Brain microvascular endothelial cell (primary cell): ENCODE data around the gene GFOD2.

Experiments used
- DNase-seq: peaks from one replicate; pipeline ENCODE4 v3.0.0-alpha.2; 2020
- H3K27ac ChIP-seq: fragments of 250-450 bp; sonication (Bioruptor Pico); 2 replicates; pipeline ENCODE4 v1.5.1; 2020; ENCODE audit warnings: mild to moderate bottlenecking, moderate library complexity
- H3K27me3 ChIP-seq: fragments of 250-450 bp; sonication (Bioruptor Pico); replicated peaks from 2 replicates; pipeline ENCODE4 v1.5.1; 2020; ENCODE audit warnings: mild to moderate bottlenecking
- H3K36me3 ChIP-seq: fragments of 250-450 bp; sonication (Bioruptor Pico); replicated peaks from 2 replicates; pipeline ENCODE4 v1.5.1; 2020; ENCODE audit warnings: mild to moderate bottlenecking
- H3K4me3 ChIP-seq: 2 replicates; pipeline ENCODE4 v1.5.1; 2011; ENCODE audit warnings: low read depth, mild to moderate bottlenecking, control low read depth, low read length, moderate library complexity
- in situ Hi-C: cut with HindIII; loops from 2 replicates; pipeline ENCODE4 v1.10.0; 2017; ENCODE audit warnings: low sequenced_read_pairs, low pct_ligation_motif_present
- TF ChIP-seq, protein P1 (sequence below): IDR thresholded peaks from 2 replicates; pipeline ENCODE4 v1.5.1; 2011; ENCODE audit warnings: low read depth, mild to moderate bottlenecking, moderate library complexity, low read length, control low read depth, inconsistent platforms; ENCODE audit errors: missing control alignments

The GFOD2 gene

DNA sequence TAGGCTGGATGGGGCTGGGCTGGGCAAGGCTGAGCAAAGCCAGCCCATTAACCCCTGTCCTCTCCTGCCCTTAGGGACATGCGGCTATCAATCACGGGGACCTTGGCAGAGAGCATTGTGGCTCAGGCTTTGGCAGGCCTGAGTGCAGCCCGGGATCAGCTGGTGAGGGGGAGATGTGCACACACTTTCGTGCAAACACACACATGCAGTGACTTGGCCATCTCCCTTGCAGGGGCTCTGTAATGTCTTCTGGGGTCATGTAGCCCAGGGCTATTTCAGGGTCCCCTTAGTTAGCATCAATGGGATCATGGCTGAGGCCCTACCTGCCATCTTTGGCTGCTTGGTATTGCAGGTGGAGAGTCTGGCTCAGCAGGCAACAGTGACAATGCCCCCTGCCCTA lies 67.3 kb downstream of the GFOD2 start:
- H3K36me3 ChIP-seq = no peaks in the 10 kb centered on the region
- TF ChIP-seq, protein P1, sequence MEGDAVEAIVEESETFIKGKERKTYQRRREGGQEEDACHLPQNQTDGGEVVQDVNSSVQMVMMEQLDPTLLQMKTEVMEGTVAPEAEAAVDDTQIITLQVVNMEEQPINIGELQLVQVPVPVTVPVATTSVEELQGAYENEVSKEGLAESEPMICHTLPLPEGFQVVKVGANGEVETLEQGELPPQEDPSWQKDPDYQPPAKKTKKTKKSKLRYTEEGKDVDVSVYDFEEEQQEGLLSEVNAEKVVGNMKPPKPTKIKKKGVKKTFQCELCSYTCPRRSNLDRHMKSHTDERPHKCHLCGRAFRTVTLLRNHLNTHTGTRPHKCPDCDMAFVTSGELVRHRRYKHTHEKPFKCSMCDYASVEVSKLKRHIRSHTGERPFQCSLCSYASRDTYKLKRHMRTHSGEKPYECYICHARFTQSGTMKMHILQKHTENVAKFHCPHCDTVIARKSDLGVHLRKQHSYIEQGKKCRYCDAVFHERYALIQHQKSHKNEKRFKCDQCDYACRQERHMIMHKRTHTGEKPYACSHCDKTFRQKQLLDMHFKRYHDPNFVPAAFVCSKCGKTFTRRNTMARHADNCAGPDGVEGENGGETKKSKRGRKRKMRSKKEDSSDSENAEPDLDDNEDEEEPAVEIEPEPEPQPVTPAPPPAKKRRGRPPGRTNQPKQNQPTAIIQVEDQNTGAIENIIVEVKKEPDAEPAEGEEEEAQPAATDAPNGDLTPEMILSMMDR = no peak
- H3K4me3 ChIP-seq = no peak overlapping the region
- H3K27me3 ChIP-seq = peaks cover 40% of the 10 kb centered on the region
- in situ Hi-C loops = no loop called here
- no peak overlapping the region for H3K27ac ChIP-seq
- DNase-seq = no peak

DNA sequence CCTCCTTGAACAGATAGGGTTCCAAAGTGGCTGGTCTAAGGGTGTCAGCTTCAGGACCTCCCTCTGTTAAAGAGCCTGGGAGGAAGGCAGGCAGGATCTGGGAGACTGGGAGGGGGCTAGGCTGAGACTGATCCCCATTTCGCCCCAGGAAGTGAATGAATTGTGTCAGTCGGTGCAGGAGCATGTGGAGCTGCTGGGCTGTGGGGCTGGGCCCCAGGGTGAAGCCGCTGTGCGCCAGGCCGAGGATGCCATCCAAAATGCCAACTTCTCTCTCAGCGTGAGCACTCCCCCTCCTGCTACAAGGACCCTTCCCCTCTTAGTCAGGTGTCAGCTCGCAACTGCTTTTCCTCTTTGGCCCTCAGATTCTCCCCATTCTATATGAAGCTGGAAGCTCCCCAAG lies 68.1 kb downstream of the GFOD2 start:
- in situ Hi-C loops = no loop called here
- TF ChIP-seq, protein P1 = no peak
- Histone ChIP-seq H3K27me3 (peaks cover 40% of the 10 kb centered on the region), H3K27ac (no peak overlapping the region), H3K4me3 (no peak overlapping the region), H3K36me3 (no peaks in the 10 kb centered on the region)
- DNase-seq = no peak

DNA sequence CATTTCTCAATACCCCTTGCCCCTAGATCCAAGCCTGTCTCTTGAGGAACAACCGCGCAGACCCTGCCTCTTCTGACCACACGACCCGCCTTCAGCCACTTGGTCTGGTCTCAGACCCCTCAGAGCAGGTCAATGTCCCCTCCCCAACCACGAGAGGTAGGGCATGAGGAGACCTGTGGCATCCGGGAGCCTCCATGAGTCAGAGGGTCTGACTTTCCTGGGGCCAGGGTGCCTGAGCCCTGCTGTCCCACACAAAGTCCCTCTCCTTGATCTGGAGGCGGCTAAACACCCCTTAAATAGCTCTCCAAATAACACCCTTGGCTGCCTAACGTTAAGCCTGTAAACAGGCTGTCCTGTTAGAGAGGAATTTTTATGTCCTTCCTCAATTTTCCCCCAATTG lies 69.1 kb downstream of the GFOD2 start:
- in situ Hi-C loops = no loop called here
- peaks cover 46% of the 10 kb centered on the region for H3K27me3 ChIP-seq
- H3K36me3 ChIP-seq = no peaks in the 10 kb centered on the region
- H3K27ac ChIP-seq = no peak overlapping the region
- TF ChIP-seq, protein P1 = no peak
- no peak overlapping the region for H3K4me3 ChIP-seq
- no peak for DNase-seq

DNA sequence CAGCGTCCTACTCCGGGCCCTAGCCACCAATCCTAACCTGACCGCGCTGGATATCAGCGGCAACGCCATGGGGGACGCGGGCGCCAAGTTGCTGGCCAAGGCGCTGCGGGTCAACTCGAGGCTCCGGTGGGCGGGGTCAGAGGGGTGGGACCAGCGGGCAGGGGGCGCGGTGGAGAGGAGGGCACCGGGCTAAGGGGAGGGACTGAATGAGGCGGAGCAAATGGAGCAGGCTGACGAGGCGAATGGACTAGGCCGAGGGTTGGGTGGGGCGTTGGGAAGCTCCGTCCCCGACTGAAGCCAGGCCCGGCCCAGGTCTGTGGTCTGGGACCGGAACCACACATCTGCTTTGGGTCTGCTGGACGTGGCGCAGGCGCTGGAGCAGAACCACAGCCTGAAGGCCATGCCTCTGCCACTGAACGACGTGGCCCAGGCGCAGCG lies 69.6 kb downstream of the GFOD2 start:
- Histone ChIP-seq H3K27ac (no peak overlapping the region), H3K36me3 (no peaks in the 10 kb centered on the region), H3K4me3 (no peak overlapping the region), H3K27me3 (peaks cover 47% of the 10 kb centered on the region)
- TF ChIP-seq, protein P1 = no peak
- no peak for DNase-seq
- in situ Hi-C loops = no loop called here

DNA sequence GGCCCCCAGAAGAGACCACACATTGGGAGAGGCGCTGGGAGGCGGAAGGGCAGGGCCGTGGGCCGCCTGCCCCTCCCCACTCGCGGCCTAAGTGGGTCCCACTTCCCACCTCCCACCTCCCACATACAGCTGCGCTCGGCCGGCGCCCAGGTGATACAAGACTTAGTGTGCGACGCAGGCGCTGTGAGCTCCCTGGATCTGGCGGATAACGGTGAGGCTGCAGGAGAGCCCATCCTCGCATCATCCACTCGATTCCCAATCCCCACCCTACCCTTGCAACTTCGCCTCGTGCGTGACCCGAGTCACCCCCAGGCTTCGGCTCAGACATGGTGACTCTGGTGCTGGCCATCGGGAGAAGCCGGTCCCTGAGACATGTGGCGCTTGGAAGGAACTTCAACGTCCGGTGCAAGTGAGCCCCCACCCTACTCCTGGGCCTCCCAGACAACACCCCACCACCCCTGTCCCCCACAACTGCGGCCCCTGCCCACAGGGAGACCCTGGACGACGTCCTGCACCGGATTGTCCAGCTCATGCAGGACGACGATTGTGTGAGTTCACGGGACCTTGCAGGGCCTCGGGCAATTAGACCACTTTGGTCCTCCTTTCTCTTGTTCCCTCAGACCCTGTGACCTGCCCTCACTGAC lies 70.2 kb downstream of the GFOD2 start:
- no peak overlapping the region for H3K27ac ChIP-seq
- no peaks in the 10 kb centered on the region for H3K36me3 ChIP-seq
- H3K27me3 ChIP-seq = peaks cover 47% of the 10 kb centered on the region
- no peak overlapping the region for H3K4me3 ChIP-seq
- no peak for DNase-seq
- in situ Hi-C loops = no loop called here
- TF ChIP-seq, protein P1 = no peak

DNA sequence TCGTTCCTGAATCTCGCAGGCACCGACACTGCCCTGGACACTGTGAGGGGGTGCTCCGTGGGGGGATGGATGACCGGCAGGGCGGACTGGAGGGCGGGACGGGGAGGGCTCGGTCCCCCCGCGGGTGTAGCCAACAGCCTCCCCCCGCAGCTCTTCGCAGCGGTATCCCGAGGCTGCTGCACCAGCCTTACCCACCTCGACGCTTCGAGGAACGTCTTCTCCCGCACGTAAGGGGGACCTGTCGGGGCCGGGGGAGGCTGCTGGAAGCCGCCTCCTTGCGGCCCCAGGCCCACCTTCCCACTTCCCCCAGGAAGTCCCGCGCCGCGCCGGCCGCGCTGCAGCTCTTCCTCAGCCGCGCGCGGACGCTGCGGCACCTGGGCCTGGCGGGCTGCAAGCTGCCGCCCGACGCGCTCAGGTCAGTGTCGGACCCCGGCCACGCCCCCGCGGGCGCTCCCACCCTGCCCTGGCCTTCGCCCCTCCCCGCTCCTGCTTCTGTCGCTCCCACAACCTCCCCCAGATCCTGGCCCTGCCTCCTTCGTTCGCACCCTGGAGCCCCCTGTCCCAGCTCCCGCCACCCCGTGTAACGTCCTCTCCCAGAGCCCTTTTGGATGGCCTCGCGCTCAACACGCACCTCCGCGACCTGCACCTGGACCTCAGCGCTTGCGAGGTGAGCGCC lies 70.9 kb downstream of the GFOD2 start:
- TF ChIP-seq, protein P1 = no peak
- Histone ChIP-seq H3K36me3 (no peaks in the 10 kb centered on the region), H3K4me3 (no peak overlapping the region), H3K27ac (no peak overlapping the region), H3K27me3 (peaks cover 47% of the 10 kb centered on the region)
- in situ Hi-C loops = no loop called here
- DNase-seq = no peak
